MM.1S (cell line): ENCODE results near the gene DUSP7.

Source experiments
- DNase-seq: peaks from one replicate; pipeline ENCODE4 v3.0.0-alpha.2; 2015
- H2AFZ ChIP-seq: fragments of 300-600 bp; sonication (generic); 2 replicates; pipeline ENCODE4 v1.6.0; 2016; ENCODE audit warnings: antibody characterized with exemption, low read length
- H3F3A ChIP-seq: fragments of 300-600 bp; sonication (generic); 2 replicates; pipeline ENCODE4 v1.6.1; 2016; ENCODE audit warnings: mild to moderate bottlenecking, antibody characterized with exemption, low read length, moderate library complexity, mixed read lengths; ENCODE audit not compliant: insufficient read depth
- H3K27ac ChIP-seq: fragments of 300-600 bp; sonication (generic); 2 replicates; pipeline ENCODE4 v1.5.1; 2016; ENCODE audit warnings: mild to moderate bottlenecking, low read length
- H3K27me3 ChIP-seq: fragments of 300-600 bp; sonication (generic); replicated peaks from 2 replicates; pipeline ENCODE4 v1.6.0; 2016; ENCODE audit warnings: low read length; ENCODE audit not compliant: insufficient read depth
- H3K36me3 ChIP-seq: fragments of 300-600 bp; sonication (generic); replicated peaks from 2 replicates; pipeline ENCODE4 v1.6.1; 2016; ENCODE audit warnings: mild to moderate bottlenecking, low read length, mixed read lengths; ENCODE audit not compliant: insufficient read depth
- H3K4me1 ChIP-seq: fragments of 300-600 bp; sonication (generic); 2 replicates; pipeline ENCODE4 v1.6.1; 2016; ENCODE audit warnings: low read length, mixed read lengths
- H3K4me2 ChIP-seq: fragments of 300-600 bp; sonication (generic); 2 replicates; pipeline ENCODE4 v1.6.0; 2016; ENCODE audit warnings: low read depth, low read length
- H3K4me3 ChIP-seq: fragments of 300-600 bp; sonication (generic); 2 replicates; pipeline ENCODE4 v1.5.1; 2016; ENCODE audit warnings: low read length, mixed read lengths
- H3K79me2 ChIP-seq: fragments of 300-600 bp; sonication (generic); 2 replicates; pipeline ENCODE4 v1.6.1; 2016; ENCODE audit warnings: mixed run types, low read length, mixed read lengths
- H3K9ac ChIP-seq: fragments of 300-600 bp; sonication (generic); 2 replicates; pipeline ENCODE4 v1.6.1; 2016; ENCODE audit warnings: low read length, mixed read lengths
- H3K9me2 ChIP-seq: fragments of 300-600 bp; sonication (generic); replicated peaks from 2 replicates; pipeline ENCODE4 v1.6.1; 2016; ENCODE audit warnings: mild to moderate bottlenecking, low read length, mixed read lengths; ENCODE audit not compliant: insufficient read depth
- H3K9me3 ChIP-seq: fragments of 300-600 bp; sonication (generic); replicated peaks from 2 replicates; pipeline ENCODE4 v1.6.1; 2016; ENCODE audit warnings: mild to moderate bottlenecking, low read length, mixed read lengths; ENCODE audit not compliant: insufficient read depth
- H4K20me1 ChIP-seq: fragments of 300-600 bp; sonication (generic); 2 replicates; pipeline ENCODE4 v1.6.1; 2016; ENCODE audit warnings: mild to moderate bottlenecking, low read length, moderate library complexity, mixed read lengths; ENCODE audit not compliant: insufficient read depth
- CTCF ChIP-seq: fragments of 300-600 bp; sonication (generic); IDR thresholded peaks from 2 replicates; pipeline ENCODE4 v1.5.1; 2016; ENCODE audit warnings: antibody characterized with exemption, low read length, mixed read lengths
- EZH2 ChIP-seq: fragments of 300-600 bp; sonication (generic); optimal IDR thresholded peaks from 2 replicates; pipeline ENCODE3; 2017; ENCODE audit warnings: low read depth, mild to moderate bottlenecking, antibody characterized with exemption, low read length, mixed read lengths
- EZH2phosphoT487 ChIP-seq: fragments of 300-600 bp; sonication (generic); IDR thresholded peaks from 2 replicates; pipeline ENCODE4 v1.6.1; 2018; ENCODE audit warnings: antibody characterized with exemption, low read length

DUSP7 gene

GRCh38 chr3:52049503-52049902, 6.9 kb downstream of the DUSP7 start:
- Histone ChIP-seq H3K9ac (no peak overlapping the region), H3K4me2 (no peak overlapping the region), H3K27me3 (no peaks in the 10 kb centered on the region), H3K9me3 (no peaks in the 10 kb centered on the region), H4K20me1 (no peaks in the 10 kb centered on the region), H3K9me2 (no peaks in the 10 kb centered on the region), H3K4me3 (no peak overlapping the region), H3K4me1 (peaks cover 3% of the 10 kb centered on the region; the same call in 1 of the 2 replicates), H3K79me2 (peaks cover 20% of the 10 kb centered on the region), H2AFZ (no peak overlapping the region), H3F3A (no peaks in the 10 kb centered on the region; the same call in 1 of the 2 replicates), H3K27ac (no peak overlapping the region), H3K36me3 (0 out of 2 replicates have a peak, but pooled peaks cover 2% of the 10 kb centered on the region)
- TF ChIP-seq CTCF (no peak), EZH2phosphoT487 (no peak), EZH2 (no peak)
- DNase-seq, result no peak

- Histone ChIP-seq H3K27ac (no peak overlapping the region), H3K27me3 (0 out of 2 replicates have a peak, but pooled peaks cover 6% of the 10 kb centered on the region), H3K36me3 (0 out of 2 replicates have a peak, but pooled peaks cover 2% of the 10 kb centered on the region), H4K20me1 (no peaks in the 10 kb centered on the region), H3F3A (no peaks in the 10 kb centered on the region; the same call in 1 of the 2 replicates), H3K9me3 (no peaks in the 10 kb centered on the region), H2AFZ (no peak overlapping the region), H3K79me2 (no peaks in the 10 kb centered on the region), H3K9me2 (no peaks in the 10 kb centered on the region), H3K4me3 (no peak overlapping the region), H3K9ac (no peak overlapping the region), H3K4me2 (no peak overlapping the region), H3K4me1 (no peaks in the 10 kb centered on the region)
- no peak for TF ChIP-seq CTCF
- no peak for TF ChIP-seq EZH2
- no peak for TF ChIP-seq EZH2phosphoT487
- DNase-seq, result no peak
Measured at GRCh38 chr3:52047295-52047960, 8.9 kb downstream of the DUSP7 start.

- no peaks in the 10 kb centered on the region for H4K20me1 ChIP-seq
- H3K4me1 ChIP-seq, result no peaks in the 10 kb centered on the region
- no peaks in the 10 kb centered on the region; the same call in 1 of the 2 replicates for H3F3A ChIP-seq
- H3K27me3 ChIP-seq, result peaks cover 6% of the 10 kb centered on the region; the same call in 1 of the 2 replicates
- H3K9me2 ChIP-seq, result no peaks in the 10 kb centered on the region
- no peak overlapping the region for H3K9ac ChIP-seq
- H3K4me3 ChIP-seq, result no peak overlapping the region
- no peak for DNase-seq
- no peak overlapping the region for H3K27ac ChIP-seq
- H3K79me2 ChIP-seq, result no peaks in the 10 kb centered on the region
- TF ChIP-seq CTCF (no peak), EZH2 (no peak), EZH2phosphoT487 (no peak)
- H3K9me3 ChIP-seq, result no peaks in the 10 kb centered on the region
- 0 out of 2 replicates have a peak, but pooled peaks cover 2% of the 10 kb centered on the region for H3K36me3 ChIP-seq
- no peak overlapping the region for H2AFZ ChIP-seq
- no peak overlapping the region for H3K4me2 ChIP-seq
Measured at GRCh38 chr3:52046902-52047239, 9.5 kb downstream of the DUSP7 start.
